Measurements from ENCODE around the gene KAZN. TPM values are rescaled to one million over a fixed set of nuclear protein-coding genes. Genes with fewer than 3 reads are reported as not detected.

KAZN gene
- total RNA-seq, 2 donors from 2014 or later = 3.4 to 12.2 TPM

GRCh38 chr1:14706631-14707030, 108.1 kb downstream of the KAZN start:
- Histone ChIP-seq H3K4me3 (no peak overlapping the region), H3K9me3 (no peaks in the 10 kb centered on the region), H3K27ac (no peak overlapping the region), H3K27me3 (no peaks in the 10 kb centered on the region), H3K36me3 (replicated peaks in 1 of 2; ENCODE audit: insufficient read depth in 1 of 2, low read depth in 2 of 2) (no peaks in the 10 kb centered on the region), H3K4me1 (no peaks in the 10 kb centered on the region)
- 44 to 45% methylated on average over 5 of the region's 5 CpGs for WGBS, 2 donors
- no peak for ATAC-seq
- intact Hi-C loops (cut with DNase I) = no loop called here
- TF ChIP-seq CTCF (IDR thresholded peaks at IDR 0.05) (no peak), POLR2A (IDR thresholded peaks at IDR 0.05) (no peak)
- no peak for DNase-seq

GRCh38 chr1:14707531-14708445, 109.3 kb downstream of the KAZN start:
- no peaks in the 10 kb centered on the region for H3K4me1 ChIP-seq
- H3K36me3 ChIP-seq (replicated peaks in 1 of 2; ENCODE audit: insufficient read depth in 1 of 2, low read depth in 2 of 2) = no peaks in the 10 kb centered on the region
- ATAC-seq = no peak
- no peak overlapping the region for H3K4me3 ChIP-seq
- 74 to 78% methylated on average over 16 of the region's 16 CpGs for WGBS, 2 donors
- H3K27me3 ChIP-seq = no peaks in the 10 kb centered on the region
- no peak for DNase-seq
- no peak for TF ChIP-seq CTCF (IDR thresholded peaks at IDR 0.05)
- no peak for TF ChIP-seq POLR2A (IDR thresholded peaks at IDR 0.05)
- no peaks in the 10 kb centered on the region for H3K9me3 ChIP-seq
- intact Hi-C loops (cut with DNase I) = no loop called here
- H3K27ac ChIP-seq = no peak overlapping the region

- WGBS, 2 donors = 89 to 91% methylated on average over 6 of the region's 6 CpGs
- intact Hi-C loops (cut with DNase I) = no loop called here
- H3K4me3 ChIP-seq = no peak overlapping the region
- H3K9me3 ChIP-seq = no peaks in the 10 kb centered on the region
- TF ChIP-seq POLR2A (IDR thresholded peaks at IDR 0.05) (no peak), CTCF (IDR thresholded peaks at IDR 0.05) (no peak)
- ATAC-seq = no peak
- H3K36me3 ChIP-seq (replicated peaks in 1 of 2; ENCODE audit: insufficient read depth in 1 of 2, low read depth in 2 of 2) = no peaks in the 10 kb centered on the region
- DNase-seq = no peak
- no peaks in the 10 kb centered on the region for H3K4me1 ChIP-seq
- no peaks in the 10 kb centered on the region for H3K27me3 ChIP-seq
- no peak overlapping the region for H3K27ac ChIP-seq
Measured at GRCh38 chr1:14710331-14710730, 111.8 kb downstream of the KAZN start.

- no peak for ATAC-seq
- H3K9me3 ChIP-seq = no peaks in the 10 kb centered on the region
- TF ChIP-seq POLR2A (IDR thresholded peaks at IDR 0.05) = no peak
- TF ChIP-seq CTCF (IDR thresholded peaks at IDR 0.05) = no peak
- H3K27ac ChIP-seq = no peak overlapping the region
- H3K4me1 ChIP-seq = no peaks in the 10 kb centered on the region
- intact Hi-C loops (cut with DNase I) = no loop called here
- no peaks in the 10 kb centered on the region for H3K36me3 ChIP-seq (replicated peaks in 1 of 2; ENCODE audit: insufficient read depth in 1 of 2, low read depth in 2 of 2)
- no peak for DNase-seq
- 55 to 58% methylated on average over 2 of the region's 2 CpGs for whole genome bisulfite sequencing, 2 donors
- H3K4me3 ChIP-seq = no peak overlapping the region
- H3K27me3 ChIP-seq = no peaks in the 10 kb centered on the region
Measured at GRCh38 chr1:14712136-14712535, 113.7 kb downstream of the KAZN start.

GRCh38 chr1:14713077-14713476, 114.6 kb downstream of the KAZN start:
- Histone ChIP-seq H3K9me3 (no peaks in the 10 kb centered on the region), H3K27me3 (no peaks in the 10 kb centered on the region), H3K27ac (no peak overlapping the region), H3K4me1 (no peaks in the 10 kb centered on the region), H3K4me3 (no peak overlapping the region), H3K36me3 (replicated peaks in 1 of 2; ENCODE audit: insufficient read depth in 1 of 2, low read depth in 2 of 2) (no peaks in the 10 kb centered on the region)
- ATAC-seq (no peak), DNase-seq (no peak)
- TF ChIP-seq CTCF (IDR thresholded peaks at IDR 0.05) = no peak
- TF ChIP-seq POLR2A (IDR thresholded peaks at IDR 0.05) = no peak
- 43 to 68% methylated on average over 3 to 4 of the region's 4 CpGs for whole genome bisulfite sequencing, 2 donors
- intact Hi-C loops (cut with DNase I) = no loop called here

All from body of pancreas (tissue), 4 donors.